GM21381 (cell line): ENCODE measurements around the gene KRT72.

Source experiments
- ATAC-seq: cut with Tn5 transposase; IDR thresholded peaks from one replicate; pipeline ENCODE4 v1.9.1; 2021; ENCODE audit warnings: mild to moderate bottlenecking, moderate library complexity; ENCODE audit not compliant: unreplicated experiment

Gene KRT72

GRCh38 chr12:52600941-52601481, at the start of gene KRT72:
TSS of gene KRT72 (minus strand) at chr12:52601463. CDS start at chr12:52601452, 11 bp downstream.
- ATAC-seq: no peak

DNA sequence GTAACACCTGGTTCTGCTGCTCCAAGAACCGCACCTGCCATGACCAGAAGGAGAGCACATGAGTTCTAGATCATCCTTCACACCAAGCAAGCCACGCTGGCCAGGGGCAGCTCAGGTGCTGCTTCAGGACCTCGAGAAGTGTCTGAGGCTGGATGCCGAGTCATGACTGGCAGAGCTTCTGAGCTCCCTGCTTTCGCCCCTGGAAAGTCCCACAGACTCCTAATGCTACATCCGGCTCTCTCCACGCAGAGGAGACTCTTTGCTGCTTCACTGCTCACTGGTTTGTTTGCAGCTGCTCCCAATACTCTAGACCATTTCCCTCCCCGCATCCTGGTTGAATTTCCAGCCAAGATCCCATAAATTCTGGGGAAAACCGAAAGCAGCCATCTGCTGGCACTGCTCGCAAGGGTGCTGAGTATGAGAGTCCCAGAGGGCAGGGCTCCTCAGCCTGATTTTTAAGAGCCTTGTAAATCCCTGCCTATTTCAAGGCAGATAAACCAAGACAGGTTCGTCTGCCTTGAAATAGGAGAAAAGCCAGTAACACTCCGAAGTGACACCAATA, 49.3 kb upstream of the KRT72 start:
- ATAC-seq: no peak

- ATAC-seq: no peak
Observed at GRCh38 chr12:52649066-52649465, 47.8 kb upstream of the KRT72 start.

- no peak for ATAC-seq
Observed at GRCh38 chr12:52648012-52648550, 46.8 kb upstream of the KRT72 start.

- ATAC-seq: no peak
Observed at GRCh38 chr12:52647601-52648000, 46.3 kb upstream of the KRT72 start.

DNA sequence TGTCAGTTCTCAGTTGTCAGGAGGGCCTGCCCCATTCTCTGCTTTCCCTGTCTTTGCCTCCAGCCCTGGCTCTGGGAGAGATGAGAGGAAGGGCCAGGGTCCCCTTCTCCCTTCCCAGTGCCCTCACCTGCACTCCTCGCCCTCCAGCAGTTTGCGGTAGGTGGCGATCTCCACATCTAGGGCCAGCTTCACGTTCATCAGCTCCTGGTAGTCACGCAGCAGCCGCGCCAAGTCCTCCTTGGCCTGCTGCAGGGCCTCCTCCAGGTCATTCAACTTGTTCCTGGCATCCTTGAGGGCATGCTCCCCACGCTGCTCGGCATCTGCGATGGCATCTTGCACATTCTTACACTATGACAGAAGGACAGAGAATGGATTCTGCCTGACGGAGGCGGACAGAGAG, 45.4 kb upstream of the KRT72 start:
- ATAC-seq: no peak

GRCh38 chr12:52645982-52646381, 44.7 kb upstream of the KRT72 start:
- no peak for ATAC-seq

DNA sequence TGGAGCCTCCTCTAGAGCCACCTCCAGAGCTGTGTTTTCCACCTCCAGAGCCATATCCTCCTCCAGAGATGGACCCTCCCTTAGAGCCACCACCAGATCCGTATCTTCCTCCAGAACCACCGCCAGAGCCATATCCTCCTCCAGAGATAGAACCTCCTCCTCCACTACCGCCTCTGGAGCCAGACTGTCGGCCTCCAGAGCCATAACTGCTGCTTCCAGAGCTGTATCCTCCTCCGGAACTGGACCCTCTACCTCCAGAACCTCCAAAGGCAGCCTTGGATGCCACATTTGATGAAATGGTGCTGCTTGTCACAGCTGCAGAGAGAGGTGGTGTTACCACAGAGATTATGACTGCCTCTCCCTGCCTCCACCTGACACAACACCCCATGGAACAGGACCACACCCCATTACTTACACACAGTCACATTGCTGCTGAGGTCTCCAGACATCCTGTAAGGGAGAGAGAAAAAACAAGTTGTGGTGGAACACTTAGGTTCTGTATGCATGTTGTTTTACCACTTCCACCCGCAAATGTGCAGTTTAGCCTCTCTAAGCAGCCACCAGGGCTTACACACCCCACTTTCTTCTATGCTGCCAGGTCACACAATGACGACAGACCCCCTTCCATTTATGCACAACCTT, 44.0 kb upstream of the KRT72 start:
- ATAC-seq: no peak

DNA sequence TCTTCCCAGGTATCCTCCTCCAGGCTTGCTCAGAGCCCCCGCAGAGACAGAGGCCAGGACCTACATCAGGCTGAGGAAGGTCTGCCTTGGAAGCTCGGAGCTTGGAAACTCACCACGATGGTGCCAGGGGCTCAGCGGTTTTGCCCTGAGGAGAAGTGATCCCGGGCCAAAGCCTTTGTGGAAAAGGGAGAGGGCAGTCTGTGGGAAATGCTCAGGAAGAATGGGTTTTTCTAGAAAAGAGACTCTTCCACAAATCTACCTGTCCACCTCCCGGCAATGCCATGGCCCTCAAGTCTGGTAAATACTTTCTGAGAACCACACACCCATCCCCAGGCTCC, 42.8 kb upstream of the KRT72 start:
- ATAC-seq: no peak

DNA sequence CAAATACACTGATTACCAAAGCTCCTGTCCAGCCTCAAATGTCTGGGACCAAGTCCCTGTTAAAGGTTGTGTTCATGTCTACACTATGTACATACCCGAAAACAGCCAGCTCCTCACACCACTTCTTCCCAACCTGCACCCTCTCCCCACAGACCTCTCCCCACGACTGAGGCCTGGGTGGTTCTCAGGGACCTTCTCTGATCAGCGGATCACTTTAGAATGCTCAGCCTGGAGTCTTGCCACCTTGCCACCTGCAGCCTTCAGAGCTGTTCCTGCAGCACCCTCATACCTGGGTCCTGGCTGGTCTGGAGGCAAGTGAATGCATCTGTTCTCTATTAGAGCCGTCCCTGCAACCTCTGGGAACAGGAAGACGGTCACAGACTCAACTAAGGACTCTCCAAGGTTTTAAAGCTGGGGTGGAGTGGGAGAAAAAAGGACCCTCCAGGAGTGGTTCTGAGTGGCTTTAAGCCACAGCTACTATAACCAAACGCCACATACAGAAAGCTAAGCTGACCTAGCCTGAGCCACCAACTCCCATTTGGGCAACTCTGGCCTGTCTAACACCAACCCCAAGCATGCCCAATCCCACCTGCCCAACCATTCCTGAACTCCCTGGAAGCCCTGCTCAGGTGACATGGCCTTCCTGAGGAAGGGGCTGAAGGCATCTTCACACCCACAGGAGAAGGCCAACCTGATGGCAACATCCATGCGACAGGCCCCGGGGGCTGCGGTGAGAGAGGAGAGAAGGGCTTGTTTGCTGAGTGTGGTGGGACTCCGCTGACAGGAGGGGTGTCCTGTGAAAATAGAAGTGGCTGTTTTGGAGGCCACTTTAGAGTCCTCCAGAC, 42.2 kb upstream of the KRT72 start:
- no peak for ATAC-seq

- ATAC-seq: no peak
Observed at GRCh38 chr12:52641468-52641867, 40.2 kb upstream of the KRT72 start.

DNA sequence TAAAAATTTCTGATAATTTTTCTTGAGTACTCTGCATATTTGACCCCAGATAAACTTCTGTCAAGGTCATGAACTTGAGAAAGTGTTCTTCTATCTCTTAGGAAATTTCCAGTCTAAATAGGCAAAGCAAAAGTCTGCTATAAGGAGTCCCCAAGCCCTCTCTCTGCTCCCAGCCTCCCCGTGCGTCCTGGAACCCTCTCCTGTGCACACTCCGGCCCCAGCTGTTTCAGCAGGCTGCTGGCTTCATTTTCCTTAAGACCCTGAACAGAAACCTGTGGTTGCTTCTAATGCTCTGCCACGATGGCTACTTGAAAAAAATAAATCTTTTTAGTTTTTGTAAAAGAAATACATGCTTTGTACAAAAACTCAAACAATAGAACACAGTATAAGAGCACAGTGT, 36.0 kb upstream of the KRT72 start:
- ATAC-seq: no peak

DNA sequence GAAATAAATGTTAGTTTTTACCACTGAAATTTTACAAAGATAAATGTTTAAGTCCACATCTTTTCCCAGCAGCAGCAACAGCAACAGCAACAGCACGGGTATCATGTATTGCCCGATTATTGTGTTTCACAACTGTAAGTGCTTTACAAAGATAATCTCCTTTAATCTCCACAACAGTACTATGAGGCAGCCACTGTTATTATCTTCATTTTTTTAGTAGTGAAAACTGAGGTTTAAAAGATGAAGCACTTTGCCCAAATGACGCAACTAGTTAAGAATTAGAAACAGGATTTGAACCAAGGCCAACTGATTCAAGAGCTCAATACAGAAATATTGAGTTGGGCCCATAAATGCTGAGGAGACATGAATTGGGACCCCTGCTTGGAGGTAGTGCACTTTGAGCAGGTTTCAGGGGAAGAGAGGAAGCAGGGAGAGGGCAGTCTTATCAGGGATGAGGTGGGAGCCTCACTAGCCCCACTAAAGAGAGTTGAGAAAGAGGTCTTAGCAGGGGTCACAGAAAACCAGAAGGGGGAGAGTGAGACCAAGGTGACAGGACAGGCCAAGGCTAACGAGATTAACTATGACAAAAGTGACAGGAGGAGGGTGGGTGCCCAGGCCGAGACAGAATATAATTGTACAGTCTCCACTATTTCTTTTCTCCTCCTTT, 35.5 kb upstream of the KRT72 start:
- ATAC-seq: no peak

DNA sequence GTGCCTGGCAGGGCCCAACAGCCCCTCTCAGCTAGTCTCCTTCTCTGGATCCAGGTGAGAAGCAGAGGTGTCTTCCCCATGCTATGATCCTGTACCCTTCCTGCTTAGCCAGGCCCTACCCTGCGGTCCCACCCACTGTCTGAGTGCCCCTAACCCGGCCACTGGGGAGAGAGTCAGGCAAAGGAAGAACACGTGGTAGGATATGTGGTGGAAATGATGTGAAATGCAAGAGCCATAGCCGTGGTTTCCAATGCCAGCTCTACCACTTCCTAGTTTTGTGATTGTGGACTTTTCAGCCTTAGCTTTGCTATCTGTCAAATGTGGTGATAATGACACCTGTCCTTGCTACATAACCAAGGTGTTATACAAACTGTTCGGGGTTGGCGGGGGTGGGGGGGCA, 34.9 kb upstream of the KRT72 start:
- no peak for ATAC-seq

DNA sequence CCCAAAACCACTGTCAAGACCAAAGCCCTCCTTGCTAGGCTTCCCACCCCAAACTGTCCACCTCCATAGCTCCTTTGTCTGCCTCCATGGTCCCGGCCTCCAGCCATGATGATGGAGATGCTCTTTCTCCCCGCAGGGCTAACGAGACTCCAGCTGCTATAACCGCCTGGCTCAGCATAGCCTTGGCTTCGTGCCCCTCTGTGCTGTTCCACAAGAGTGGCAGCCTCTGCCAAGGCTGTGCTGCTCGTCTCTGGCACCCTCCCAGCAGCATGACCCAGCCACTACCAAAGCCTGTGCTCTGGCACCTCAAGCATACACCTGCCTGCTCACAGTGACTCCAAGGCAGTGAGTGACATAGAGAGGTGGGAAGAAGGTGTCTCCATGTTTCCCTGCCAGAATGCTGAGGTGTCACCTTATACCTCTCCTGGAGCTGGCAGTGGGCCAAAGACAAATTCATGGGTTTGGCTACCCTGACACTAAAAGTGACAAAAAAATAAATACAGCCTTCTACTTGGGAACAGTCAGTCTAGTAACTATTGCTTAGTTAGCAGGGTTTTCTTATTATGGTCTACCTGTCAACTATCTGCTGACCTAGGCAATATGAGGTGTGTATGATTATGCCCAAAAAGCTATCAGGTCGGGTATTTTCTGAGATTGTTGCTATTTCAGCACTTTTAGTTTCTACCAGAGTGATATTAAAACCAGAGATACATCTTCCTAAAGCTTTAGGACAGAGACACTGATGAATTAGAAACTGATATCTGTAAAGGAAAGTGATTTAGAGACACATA, 33.2 kb upstream of the KRT72 start:
- no peak for ATAC-seq

DNA sequence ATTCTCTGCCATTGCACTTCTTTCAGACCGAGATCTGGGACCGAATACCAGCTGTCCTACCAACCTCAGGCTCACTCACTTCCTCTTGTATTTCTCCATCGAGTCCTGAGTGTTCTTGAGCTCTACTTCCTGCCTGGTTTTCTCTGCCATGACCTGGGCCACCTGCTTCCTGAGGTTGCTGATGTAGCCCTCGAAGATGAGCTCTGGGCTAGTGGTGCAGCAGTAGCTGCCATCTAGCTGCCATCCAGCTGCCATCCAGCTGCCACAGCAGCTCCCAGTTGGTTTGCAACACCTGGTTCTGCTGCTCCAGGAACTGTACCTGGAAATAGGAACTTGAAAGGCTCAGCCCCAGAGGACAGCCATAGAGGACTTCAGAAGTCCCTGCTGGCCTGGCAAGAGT, 32.1 kb upstream of the KRT72 start:
- no peak for ATAC-seq

DNA sequence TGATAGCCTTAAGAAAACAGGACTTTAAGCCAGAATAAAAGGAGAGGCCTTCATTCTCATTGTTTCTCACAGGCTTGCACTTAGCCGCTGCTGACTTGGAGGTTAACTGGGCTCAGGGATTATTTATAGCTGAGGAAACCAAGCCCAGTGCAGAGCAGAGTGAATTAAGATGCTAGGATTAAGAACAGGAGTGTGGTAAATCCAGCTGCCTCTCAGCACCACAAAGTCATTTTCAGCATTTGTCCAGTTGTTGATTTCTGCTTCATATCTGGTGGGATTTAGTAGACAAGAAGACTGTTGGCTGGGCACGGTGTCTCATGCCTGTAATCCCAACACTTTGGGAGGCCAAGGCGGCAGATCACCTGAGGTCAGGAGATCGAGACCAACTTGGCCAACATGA, 31.4 kb upstream of the KRT72 start:
- ATAC-seq: no peak

DNA sequence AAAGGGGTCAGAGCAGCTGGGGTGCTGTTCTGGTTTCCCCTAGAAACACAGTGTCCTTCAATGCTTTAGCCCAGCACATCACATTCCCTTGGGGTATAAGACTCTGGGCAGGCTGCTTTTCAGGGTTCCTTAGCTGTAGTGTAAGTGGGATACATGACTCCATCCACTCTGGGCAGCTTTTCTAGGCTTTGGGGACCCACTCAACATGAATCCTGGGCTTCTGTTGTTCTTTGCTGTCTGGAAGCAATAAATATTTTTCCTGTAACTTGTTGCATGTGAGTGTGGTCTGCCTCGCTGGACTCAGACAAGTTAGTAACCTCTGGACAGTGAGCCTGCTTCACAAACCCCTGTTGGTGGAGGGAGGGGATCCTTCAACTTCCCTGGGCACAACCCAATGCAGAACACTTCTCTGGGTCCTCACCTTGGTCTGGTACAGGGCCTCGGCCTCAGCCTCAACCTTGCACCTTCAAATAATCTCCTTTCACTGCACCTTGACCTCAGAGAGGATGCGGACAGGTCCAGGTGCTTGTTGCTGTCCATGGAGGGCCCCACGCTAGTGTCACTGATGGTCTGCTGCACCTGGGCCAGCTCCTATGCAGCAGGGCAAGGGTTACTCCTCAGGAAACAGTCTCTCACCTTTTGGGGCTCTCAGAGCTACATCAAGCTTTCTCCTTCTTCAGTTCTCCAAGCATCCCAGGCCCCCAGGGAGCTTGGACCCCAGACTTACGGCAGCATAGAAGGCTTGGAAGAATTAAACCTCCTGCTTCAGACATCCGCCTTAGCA, 30.6 kb upstream of the KRT72 start:
- no peak for ATAC-seq

GRCh38 chr12:52631264-52631663, 30.0 kb upstream of the KRT72 start:
- no peak for ATAC-seq
